H9 (cell line): Measurements from ENCODE around the gene MIEF1. TPM values are rescaled to one million over a fixed set of nuclear protein-coding genes. Genes with fewer than 3 reads are reported as not detected.

ENCODE experiments used
- DNase-seq: peaks from one replicate; pipeline ENCODE4 v3.0.0-alpha.2; 2017
- H2AFZ ChIP-seq: one replicate; pipeline ENCODE4 v1.6.1; 2013; ENCODE audit warnings: mild to moderate bottlenecking, low read length, control low read depth, moderate library complexity
- H2AK5ac ChIP-seq: 2 replicates; pipeline ENCODE4 v1.6.1; 2013; ENCODE audit warnings: low read length, control low read depth, mixed read lengths; ENCODE audit not compliant: insufficient read length
- H2BK120ac ChIP-seq: one replicate; pipeline ENCODE4 v1.6.1; 2013; ENCODE audit warnings: low read depth, mild to moderate bottlenecking, low read length, control low read depth, inconsistent platforms; ENCODE audit not compliant: poor library complexity, severe bottlenecking
- H2BK12ac ChIP-seq: 2 replicates; pipeline ENCODE4 v1.6.1; 2013; ENCODE audit warnings: low read length, control low read depth, mixed read lengths, low read depth; ENCODE audit not compliant: insufficient read length
- H2BK15ac ChIP-seq: 2 replicates; pipeline ENCODE4 v1.6.1; 2013; ENCODE audit warnings: low read depth, low read length, control low read depth
- H2BK20ac ChIP-seq: one replicate; pipeline ENCODE4 v1.6.1; 2013; ENCODE audit warnings: low read depth, mild to moderate bottlenecking, low read length, control low read depth, inconsistent platforms; ENCODE audit not compliant: poor library complexity, severe bottlenecking
- H2BK5ac ChIP-seq: 2 replicates; pipeline ENCODE4 v1.6.1; 2013; ENCODE audit warnings: low read length, control low read depth, mixed read lengths; ENCODE audit not compliant: insufficient read length
- H3K14ac ChIP-seq: 2 replicates; pipeline ENCODE4 v1.6.1; 2013; ENCODE audit warnings: low read length, control low read depth; ENCODE audit not compliant: insufficient read depth
- H3K18ac ChIP-seq: 2 replicates; pipeline ENCODE4 v1.6.1; 2013; ENCODE audit warnings: low read depth, mild to moderate bottlenecking, mixed read lengths, low read length, control low read depth; ENCODE audit not compliant: insufficient read length
- H3K23ac ChIP-seq: 2 replicates; pipeline ENCODE4 v1.6.1; 2013; ENCODE audit warnings: low read length, control low read depth, mixed read lengths, low read depth; ENCODE audit not compliant: insufficient read length
- H3K23me2 ChIP-seq: 2 replicates; pipeline ENCODE4 v1.6.1; 2013; ENCODE audit warnings: low read depth, mild to moderate bottlenecking, mixed read lengths, low read length, control low read depth; ENCODE audit not compliant: insufficient read length, poor library complexity, severe bottlenecking
- H3K27ac ChIP-seq: 2 replicates; pipeline ENCODE4 v1.5.1; 2013; ENCODE audit warnings: low read length, control low read depth, mixed read lengths, low read depth; ENCODE audit not compliant: insufficient read length
- H3K27me3 ChIP-seq: 2 replicates; pipeline ENCODE4 v1.6.1; 2013; ENCODE audit warnings: low read length, control low read depth, inconsistent platforms; ENCODE audit not compliant: insufficient read depth
- H3K4ac ChIP-seq: 2 replicates; pipeline ENCODE4 v1.6.1; 2013; ENCODE audit warnings: low read depth, mild to moderate bottlenecking, control low read depth, inconsistent platforms, low read length, moderate library complexity
- H3K4me1 ChIP-seq: 2 replicates; pipeline ENCODE4 v1.6.1; 2013; ENCODE audit warnings: low read length, control low read depth, inconsistent platforms; ENCODE audit not compliant: insufficient read depth
- H3K4me2 ChIP-seq: 2 replicates; pipeline ENCODE4 v1.6.1; 2013; ENCODE audit warnings: low read length, control low read depth, mixed read lengths; ENCODE audit not compliant: insufficient read length, insufficient read depth
- H3K56ac ChIP-seq: 2 replicates; pipeline ENCODE4 v1.6.1; 2013; ENCODE audit warnings: low read depth, mild to moderate bottlenecking, mixed read lengths, low read length, control low read depth; ENCODE audit not compliant: insufficient read length
- H3K79me1 ChIP-seq: 2 replicates; pipeline ENCODE4 v1.6.1; 2013; ENCODE audit warnings: low read depth, mild to moderate bottlenecking, moderate library complexity, low read length, control low read depth, inconsistent platforms; ENCODE audit not compliant: insufficient read depth, poor library complexity, severe bottlenecking
- H3K79me2 ChIP-seq: 2 replicates; pipeline ENCODE4 v1.6.1; 2013; ENCODE audit warnings: low read length, control low read depth, inconsistent platforms; ENCODE audit not compliant: insufficient read depth
- H3K9ac ChIP-seq: 2 replicates; pipeline ENCODE4 v1.6.1; 2013; ENCODE audit warnings: low read length, control low read depth, mixed read lengths; ENCODE audit not compliant: insufficient read length; ENCODE audit errors: extremely low read depth
- H3K9me3 ChIP-seq: one replicate; pipeline ENCODE4 v1.6.1; 2013; ENCODE audit warnings: low read depth, low read length, inconsistent platforms; ENCODE audit not compliant: control insufficient read depth
- H3T11ph ChIP-seq: one replicate; pipeline ENCODE4 v1.6.1; 2013; ENCODE audit warnings: mild to moderate bottlenecking, low read length, control low read depth, inconsistent platforms
- H4K20me1 ChIP-seq: one replicate; pipeline ENCODE4 v1.6.1; 2013; ENCODE audit not compliant: control insufficient read depth, insufficient read length, insufficient read depth
- H4K5ac ChIP-seq: 2 replicates; pipeline ENCODE4 v1.6.1; 2013; ENCODE audit warnings: low read depth, mild to moderate bottlenecking, mixed read lengths, low read length, control low read depth; ENCODE audit not compliant: insufficient read length
- H4K8ac ChIP-seq: replicated peaks from 2 replicates; pipeline ENCODE4 v1.6.1; 2013; ENCODE audit warnings: low read length, control low read depth, mixed read lengths, low read depth; ENCODE audit not compliant: insufficient read length
- H4K91ac ChIP-seq: 2 replicates; pipeline ENCODE4 v1.6.1; 2013; ENCODE audit warnings: low read depth, mild to moderate bottlenecking, moderate library complexity, mixed read lengths, low read length, control low read depth; ENCODE audit not compliant: insufficient read length
- H3K27ac Mint-ChIP-seq, 3 experiments: 2 replicates in 2 of 3; 3 replicates in 1 of 3; pipeline ENCODE4 v1.8.0; 2020 to 2021; ENCODE audit warnings: mixed read lengths in 3 of 3, mild to moderate bottlenecking in 1 of 3, moderate library complexity in 1 of 3
- H3K27me3 Mint-ChIP-seq: 2 replicates; pipeline ENCODE4 v1.8.0; 2021; ENCODE audit warnings: low read depth, mild to moderate bottlenecking, moderate library complexity, mixed read lengths
- H3K36me3 Mint-ChIP-seq, 3 experiments: 2 replicates in 2 of 3; 3 replicates in 1 of 3; pipeline ENCODE4 v1.8.0; 2020 to 2021; ENCODE audit warnings: low read depth in 3 of 3, mixed read lengths in 3 of 3; ENCODE audit not compliant: insufficient read depth in 1 of 3
- H3K4me1 Mint-ChIP-seq, 2 experiments: 2 replicates each; pipeline ENCODE4 v1.8.0; 2020; ENCODE audit warnings: mixed read lengths in 2 of 2
- H3K4me3 Mint-ChIP-seq, 2 experiments: 2 replicates in 1 of 2; 3 replicates in 1 of 2; pipeline ENCODE4 v1.8.0; 2020 to 2021; ENCODE audit warnings: mild to moderate bottlenecking in 2 of 2, mixed read lengths in 2 of 2, moderate library complexity in 1 of 2
- H3K9me3 Mint-ChIP-seq, 2 experiments: 2 replicates in 1 of 2; 3 replicates in 1 of 2; pipeline ENCODE4 v1.8.0; 2020; ENCODE audit warnings: mild to moderate bottlenecking in 2 of 2, mixed read lengths in 2 of 2, moderate library complexity in 1 of 2
- WGBS: extraction: QIAGEN DNeasy Blood & Tissue Kit; methylation state at CpG from one replicate; pipeline ENCODE4 v1.1.7; 2013; ENCODE audit warnings: missing lambda C conversion rate, low lambda C conversion rate, mixed read lengths; ENCODE audit not compliant: insufficient read length; ENCODE audit errors: extremely low coverage; 5-methylcytosine and 5-hydroxymethylcytosine counted together
- total RNA-seq: library from RNA; stranded (reverse); gene quantifications from 2 replicates; pipeline ENCODE4 v1.2.1, GENCODE V29; 2021
- TF ChIP-seq, protein P1 (sequence below): fragments of 200-600 bp; sonication (generic); conservative IDR thresholded peaks from 3 replicates; pipeline ENCODE4 v1.8.0; 2021; ENCODE audit warnings: antibody characterized with exemption, mild to moderate bottlenecking

The MIEF1 gene
- total RNA-seq, 1 experiment from 2014 or later, result 32.6 TPM

- no peak overlapping the region for H3K4me3 Mint-ChIP-seq
These were observed 39.5 kb upstream of the MIEF1 start for GRCh38 chr22:39462443-39463221.

More at GRCh38 chr22:39462443-39463221, 39.5 kb upstream of the MIEF1 start:
- Histone ChIP-seq H4K5ac (no peak overlapping the region), H3K23ac (no peak overlapping the region), H3K27me3 (peaks cover 5% of the 10 kb centered on the region; the same call in 1 of the 2 replicates), H2BK5ac (no peak overlapping the region), H2AK5ac (no peak overlapping the region), H4K20me1 (no peaks in the 10 kb centered on the region), H4K91ac (no peak overlapping the region), H3K56ac (no peak overlapping the region), H2BK20ac (no peak overlapping the region), H3K4me1 (no peaks in the 10 kb centered on the region), H2BK12ac (no peak overlapping the region), H2AFZ (no peak overlapping the region), H3K79me2 (no peaks in the 10 kb centered on the region), H3K79me1 (no peaks in the 10 kb centered on the region), H3K23me2 (peaks cover 3% of the 10 kb centered on the region), H4K8ac (no peak overlapping the region), H3K14ac (no peak overlapping the region), H2BK15ac (no peak overlapping the region), H3K9me3 (no peaks in the 10 kb centered on the region), H3K18ac (no peak overlapping the region), H3T11ph (no peak overlapping the region), H2BK120ac (no peak overlapping the region), H3K27ac (no peak overlapping the region), H3K4ac (no peak overlapping the region), H3K9ac (no peak overlapping the region), H3K4me2 (no peak overlapping the region)
- H3K36me3 Mint-ChIP-seq, result no peaks in the 10 kb centered on the region
- peaks cover 7 to 12% of the 10 kb centered on the region in 2 experiments for H3K4me1 Mint-ChIP-seq
- TF ChIP-seq, protein P1, sequence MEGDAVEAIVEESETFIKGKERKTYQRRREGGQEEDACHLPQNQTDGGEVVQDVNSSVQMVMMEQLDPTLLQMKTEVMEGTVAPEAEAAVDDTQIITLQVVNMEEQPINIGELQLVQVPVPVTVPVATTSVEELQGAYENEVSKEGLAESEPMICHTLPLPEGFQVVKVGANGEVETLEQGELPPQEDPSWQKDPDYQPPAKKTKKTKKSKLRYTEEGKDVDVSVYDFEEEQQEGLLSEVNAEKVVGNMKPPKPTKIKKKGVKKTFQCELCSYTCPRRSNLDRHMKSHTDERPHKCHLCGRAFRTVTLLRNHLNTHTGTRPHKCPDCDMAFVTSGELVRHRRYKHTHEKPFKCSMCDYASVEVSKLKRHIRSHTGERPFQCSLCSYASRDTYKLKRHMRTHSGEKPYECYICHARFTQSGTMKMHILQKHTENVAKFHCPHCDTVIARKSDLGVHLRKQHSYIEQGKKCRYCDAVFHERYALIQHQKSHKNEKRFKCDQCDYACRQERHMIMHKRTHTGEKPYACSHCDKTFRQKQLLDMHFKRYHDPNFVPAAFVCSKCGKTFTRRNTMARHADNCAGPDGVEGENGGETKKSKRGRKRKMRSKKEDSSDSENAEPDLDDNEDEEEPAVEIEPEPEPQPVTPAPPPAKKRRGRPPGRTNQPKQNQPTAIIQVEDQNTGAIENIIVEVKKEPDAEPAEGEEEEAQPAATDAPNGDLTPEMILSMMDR, result peak; percentile 37; the same call in 2 of the 3 replicates
- peak; percentile 71 for DNase-seq
- no peak overlapping the region for H3K27ac Mint-ChIP-seq
- no peaks in the 10 kb centered on the region for H3K9me3 Mint-ChIP-seq
- peaks cover 51% of the 10 kb centered on the region for H3K27me3 Mint-ChIP-seq
- no CpG with 5 or more reads among the region's 13 CpGs for WGBS
